Measurements from ENCODE around the gene RTN1.

Gene RTN1

GRCh38 chr14:59905188-59905587 lies 34.6 kb upstream of the RTN1 start:
- ChIA-PET CTCF (interaction anchor here (0.8 to 1.3 kb wide), 4 partner anchors 9 to 657 kb away, joined by 3 read pairs; no protein-coding TSS in a partner anchor), POLR2A (no interaction called here)
- no peak for TF ChIP-seq CTCF (IDR thresholded peaks at IDR 0.05; ENCODE audit: control extremely low read depth, extremely low read depth, low read depth, missing control alignments)
- DNase-seq (ENCODE audit: extremely low spot score), result no peak

GRCh38 chr14:59904184-59904583 lies 33.6 kb upstream of the RTN1 start:
- DNase-seq (ENCODE audit: extremely low spot score), result no peak
- POLR2A ChIA-PET, result no interaction called here
- no peak for TF ChIP-seq CTCF (IDR thresholded peaks at IDR 0.05; ENCODE audit: control extremely low read depth, extremely low read depth, low read depth, missing control alignments)
- CTCF ChIA-PET, result interaction anchor here (1.1 to 1.3 kb wide), 2 partner anchors 8 to 11 kb away, joined by 3 read pairs; no protein-coding TSS in a partner anchor

- no peak for DNase-seq (ENCODE audit: extremely low spot score)
- ChIA-PET POLR2A (no interaction called here), CTCF (interaction anchor here (1.0 to 1.4 kb wide), 3 partner anchors 11 to 268 kb away, joined by 3 to 5 read pairs (median 4); no protein-coding TSS in a partner anchor)
- TF ChIP-seq CTCF (IDR thresholded peaks at IDR 0.05; ENCODE audit: control extremely low read depth, extremely low read depth, low read depth, missing control alignments), result no peak
Measured at GRCh38 chr14:59900556-59900955, 30.0 kb upstream of the RTN1 start.

- ChIA-PET POLR2A (no interaction called here), CTCF (interaction anchor here (0.6 to 2.6 kb wide), 18 partner anchors 9 to 661 kb away, joined by 3 to 22 read pairs (median 4); no protein-coding TSS in a partner anchor)
- peak; percentile 17 for TF ChIP-seq CTCF (IDR thresholded peaks at IDR 0.05; ENCODE audit: control extremely low read depth, extremely low read depth, low read depth, missing control alignments)
- peak; percentile 13 for DNase-seq (ENCODE audit: extremely low spot score)
Measured at GRCh38 chr14:59897757-59898383, 27.3 kb upstream of the RTN1 start.

- ChIA-PET CTCF (interaction anchor here (1.0 to 2.6 kb wide), 6 partner anchors 9 to 263 kb away, joined by 3 to 22 read pairs (median 8); no protein-coding TSS in a partner anchor), POLR2A (no interaction called here)
- TF ChIP-seq CTCF (IDR thresholded peaks at IDR 0.05; ENCODE audit: control extremely low read depth, extremely low read depth, low read depth, missing control alignments), result no peak
- no peak for DNase-seq (ENCODE audit: extremely low spot score)
Measured at GRCh38 chr14:59895721-59896120, 25.1 kb upstream of the RTN1 start.

- CTCF ChIA-PET, result interaction anchor here (1.2 kb wide), 1 partner anchor 74 kb away, joined by 3 read pairs; no protein-coding TSS in a partner anchor
- POLR2A ChIA-PET, result no interaction called here
- no peak for DNase-seq (ENCODE audit: extremely low spot score)
- no peak for TF ChIP-seq CTCF (IDR thresholded peaks at IDR 0.05; ENCODE audit: control extremely low read depth, extremely low read depth, low read depth, missing control alignments)
Measured at GRCh38 chr14:59890676-59891075, 20.1 kb upstream of the RTN1 start.
